ENCODE data around the gene ESR2.

Gene ESR2

DNA sequence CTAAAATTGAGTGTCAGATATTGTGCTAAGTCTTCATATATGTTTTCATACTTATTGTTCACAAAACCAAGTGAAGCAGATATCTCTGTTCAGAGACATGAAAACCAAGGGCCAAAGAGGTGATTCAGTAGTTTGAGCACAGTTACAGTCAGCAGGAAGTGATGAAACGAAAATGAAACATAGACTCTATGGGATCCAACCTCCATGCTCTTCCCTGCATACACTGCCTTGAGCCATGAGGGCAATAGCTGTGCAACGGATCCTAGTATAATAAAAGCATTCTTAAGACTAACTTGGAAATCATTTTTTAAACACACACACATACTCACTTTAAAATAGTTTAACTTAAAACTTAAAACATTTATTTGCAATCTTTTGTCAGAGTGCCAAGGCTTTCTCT is 27.9 kb downstream of the ESR2 start:
- DNase-seq (ENCODE audit: low read depth): no peak

- no peak for DNase-seq (ENCODE audit: low read depth)
Observed at GRCh38 chr14:64265222-64265621, 28.9 kb downstream of the ESR2 start.

DNA sequence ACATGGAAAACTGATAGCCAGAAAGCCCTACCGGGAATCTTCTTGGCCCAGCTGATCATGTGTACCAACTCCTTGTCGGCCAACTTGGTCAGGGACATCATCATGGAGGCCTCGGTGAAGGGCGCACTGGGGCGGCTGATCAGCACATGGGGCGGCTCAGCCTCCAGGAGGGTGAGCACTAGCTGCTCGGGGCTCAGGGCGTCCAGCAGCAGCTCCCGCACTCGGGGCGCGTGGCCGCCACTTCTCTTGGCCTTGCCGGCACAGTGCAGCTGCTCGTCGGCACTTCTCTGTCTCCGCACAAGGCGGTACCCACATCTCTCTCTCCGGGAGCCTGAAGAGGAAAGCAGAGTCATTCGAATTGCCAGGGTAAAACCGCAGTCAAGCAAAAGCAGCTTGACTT is 33.8 kb downstream of the ESR2 start:
- DNase-seq (ENCODE audit: low read depth): no peak

DNA sequence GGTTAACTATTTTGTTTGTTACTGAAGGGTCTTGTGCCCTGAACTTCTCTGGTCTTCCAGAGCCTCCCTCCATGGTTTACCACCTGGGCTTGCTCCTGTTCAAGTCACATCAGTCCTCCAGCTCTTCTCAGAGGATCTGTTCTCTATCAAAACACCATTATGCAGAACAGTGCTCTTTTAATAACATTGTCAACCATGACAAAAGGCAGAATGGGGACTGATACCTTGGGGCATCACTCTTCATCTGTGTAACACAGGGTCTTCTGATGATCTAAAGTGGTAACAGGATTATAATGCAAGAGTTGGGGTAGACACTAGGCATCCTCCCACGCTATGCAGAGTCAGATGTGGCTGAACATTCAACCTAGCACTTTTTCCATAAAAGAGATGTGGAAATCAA is 38.4 kb downstream of the ESR2 start:
- no peak for DNase-seq (ENCODE audit: low read depth)

DNA sequence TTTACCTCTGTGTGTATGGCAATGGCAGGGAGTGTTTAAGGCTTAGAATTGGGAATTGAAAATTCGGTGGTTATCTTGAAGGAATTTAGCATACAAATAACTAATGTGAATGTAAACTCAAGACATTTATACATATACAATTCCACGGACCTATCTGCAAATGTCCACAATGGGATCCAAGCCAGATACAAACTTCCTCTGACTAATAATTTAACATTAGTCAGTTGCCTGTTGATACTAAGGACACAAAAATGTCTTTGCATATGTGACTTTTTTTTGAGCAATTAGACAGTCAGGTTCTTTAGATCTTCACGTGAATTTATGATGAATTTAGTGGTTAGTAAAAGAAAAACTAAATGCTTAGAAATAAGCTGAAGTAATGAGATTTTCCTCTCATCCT is 40.5 kb downstream of the ESR2 start:
- DNase-seq (ENCODE audit: low read depth): no peak

DNA sequence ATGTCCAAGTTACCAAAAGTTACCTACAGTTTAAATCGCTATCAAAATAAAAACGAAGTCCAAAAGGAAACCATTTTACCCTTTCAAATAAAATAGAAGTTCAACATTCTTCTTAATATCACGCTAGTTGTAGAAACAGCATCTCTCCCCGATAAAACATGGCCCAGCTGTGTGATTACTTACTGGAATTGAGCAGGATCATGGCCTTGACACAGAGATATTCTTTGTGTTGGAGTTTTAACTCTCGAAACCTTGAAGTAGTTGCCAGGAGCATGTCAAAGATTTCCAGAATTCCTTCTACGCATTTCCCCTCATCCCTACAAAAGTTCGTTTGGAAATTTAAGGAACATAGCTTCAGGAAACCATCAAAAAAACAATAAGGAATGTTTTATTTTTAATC is 44.8 kb downstream of the ESR2 start:
- DNase-seq (ENCODE audit: low read depth): no peak

GRCh38 chr14:64248689-64249088 is 45.5 kb downstream of the ESR2 start:
- DNase-seq (ENCODE audit: low read depth): no peak

- DNase-seq (ENCODE audit: low read depth): no peak
Observed at GRCh38 chr14:64247195-64247594, 47.0 kb downstream of the ESR2 start.

- no peak for DNase-seq (ENCODE audit: low read depth)
Observed at GRCh38 chr14:64246688-64247087, 47.5 kb downstream of the ESR2 start.

- no peak for DNase-seq (ENCODE audit: low read depth)
Observed at GRCh38 chr14:64245491-64245890, 48.7 kb downstream of the ESR2 start.

- DNase-seq (ENCODE audit: low read depth): no peak
Observed at GRCh38 chr14:64244279-64244678, 49.9 kb downstream of the ESR2 start.

DNA sequence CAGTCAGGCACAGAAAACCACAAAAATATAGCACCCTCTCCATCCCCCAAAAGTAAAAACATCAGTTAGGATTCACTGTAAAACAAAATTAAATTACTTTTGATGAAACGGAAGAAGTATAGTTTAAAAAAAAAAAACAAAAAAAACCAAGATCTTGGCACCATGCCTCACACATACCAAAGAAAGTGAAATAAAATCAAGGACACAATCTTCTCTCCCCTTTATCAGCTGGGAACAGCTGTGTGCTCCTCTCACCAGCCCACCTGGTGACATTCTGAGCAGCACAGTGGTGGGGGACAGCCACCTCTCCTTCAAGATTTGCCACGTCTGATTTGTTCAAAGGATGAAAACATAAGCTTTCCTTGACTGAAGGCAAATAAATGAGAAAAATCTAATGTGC is 55.5 kb downstream of the ESR2 start:
- DNase-seq (ENCODE audit: low read depth): no peak

DNA sequence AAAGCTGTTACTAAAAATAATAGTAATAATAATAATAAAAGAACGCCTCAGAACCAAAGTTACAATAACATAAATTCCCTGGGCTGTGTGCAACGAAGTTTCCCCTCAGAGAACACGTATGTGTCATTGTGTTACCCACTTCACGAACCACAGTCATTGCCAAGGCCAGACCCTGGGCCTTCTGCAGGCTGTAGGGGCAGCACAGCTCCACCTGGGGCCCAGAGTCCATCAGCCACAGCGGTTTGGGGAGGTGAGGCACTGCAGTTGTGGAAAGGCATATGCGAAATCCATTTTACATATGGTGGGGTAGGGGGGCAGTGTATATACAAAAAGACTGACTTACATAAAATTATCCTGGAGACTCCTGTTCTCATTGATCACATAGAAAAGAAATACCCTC is 56.1 kb downstream of the ESR2 start:
- no peak for DNase-seq (ENCODE audit: low read depth)

DNA sequence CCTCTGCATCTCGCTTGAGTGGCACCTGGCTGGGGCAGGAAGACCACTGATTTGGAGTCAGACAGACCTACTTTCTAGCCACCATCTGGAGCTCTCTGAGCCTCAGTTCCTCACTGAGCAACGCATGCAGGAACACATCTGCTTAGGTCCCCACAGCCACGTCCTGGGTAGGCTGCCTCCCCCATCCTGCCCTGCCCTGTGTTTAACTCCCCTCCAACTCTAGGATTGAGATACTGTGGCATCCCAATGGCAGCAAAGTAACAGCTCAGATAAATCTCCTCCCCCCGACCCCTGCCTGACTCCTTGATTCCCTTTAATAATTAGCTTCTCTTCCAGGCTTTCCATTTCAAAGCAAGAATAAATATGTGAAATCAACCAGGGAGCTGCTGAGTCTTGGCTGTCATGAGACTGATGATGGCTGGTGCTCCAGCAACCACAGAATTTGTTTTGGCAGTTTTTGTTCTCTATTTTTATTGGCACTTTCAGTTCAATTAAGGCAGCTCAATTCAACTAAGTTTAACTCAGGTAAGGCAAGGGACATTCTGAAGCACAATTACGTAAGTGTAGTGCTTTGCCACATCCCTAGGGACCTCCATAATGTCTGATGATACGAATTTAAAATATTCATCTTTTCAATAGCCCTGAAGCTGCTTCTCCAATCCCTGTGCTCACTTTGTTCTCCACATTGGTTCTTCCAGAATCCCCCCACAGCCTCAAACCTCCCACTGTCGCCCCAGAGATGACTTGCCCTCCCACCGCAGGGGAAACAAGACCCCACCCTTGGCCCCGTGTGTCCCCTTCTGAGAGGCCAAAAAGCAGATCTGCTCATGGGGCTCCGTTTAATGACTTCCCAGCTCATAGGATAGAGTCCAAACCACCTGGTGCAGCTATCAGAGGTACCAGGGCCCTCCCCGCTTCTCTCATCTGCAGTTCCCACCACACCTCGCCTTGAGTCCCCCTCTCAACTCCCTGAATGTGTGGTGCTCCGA is 58.2 kb downstream of the ESR2 start:
- DNase-seq (ENCODE audit: low read depth): no peak

DNA sequence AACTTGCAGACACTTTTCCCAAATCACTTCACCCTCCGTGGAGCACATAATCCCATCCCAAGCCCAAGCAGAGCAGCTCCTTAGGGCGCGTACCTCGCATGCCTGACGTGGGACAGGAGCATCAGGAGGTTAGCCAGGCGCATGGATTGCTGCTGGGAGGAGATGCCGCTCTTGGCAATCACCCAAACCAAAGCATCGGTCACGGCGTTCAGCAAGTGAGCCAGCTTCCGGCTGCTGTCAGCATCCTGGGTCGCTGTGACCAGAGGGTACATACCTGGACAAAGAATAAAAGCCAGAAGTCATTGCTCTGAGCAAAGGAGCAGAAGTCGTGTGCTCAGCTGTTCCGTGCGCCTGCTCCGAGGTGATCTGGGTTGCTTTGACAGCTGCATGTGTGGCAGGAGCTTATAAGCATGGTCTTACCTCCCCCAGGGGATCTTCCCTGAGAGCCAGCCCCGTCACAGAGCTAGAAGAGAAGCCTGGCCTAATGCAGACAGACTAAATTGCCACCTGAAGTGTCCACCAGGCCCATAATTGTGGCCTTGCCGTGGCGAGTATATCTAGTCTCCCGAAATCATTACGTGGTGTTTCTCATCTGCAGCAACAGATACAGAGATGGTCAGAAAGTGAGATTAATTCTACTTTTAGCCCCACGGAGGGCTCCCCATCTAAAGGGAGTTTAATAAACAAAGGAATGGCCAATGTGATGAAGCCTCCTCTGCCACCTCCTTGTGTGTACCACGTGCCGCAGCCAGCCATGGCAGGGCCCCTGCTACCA is 59.1 kb downstream of the ESR2 start:
- DNase-seq (ENCODE audit: low read depth): no peak

DNA sequence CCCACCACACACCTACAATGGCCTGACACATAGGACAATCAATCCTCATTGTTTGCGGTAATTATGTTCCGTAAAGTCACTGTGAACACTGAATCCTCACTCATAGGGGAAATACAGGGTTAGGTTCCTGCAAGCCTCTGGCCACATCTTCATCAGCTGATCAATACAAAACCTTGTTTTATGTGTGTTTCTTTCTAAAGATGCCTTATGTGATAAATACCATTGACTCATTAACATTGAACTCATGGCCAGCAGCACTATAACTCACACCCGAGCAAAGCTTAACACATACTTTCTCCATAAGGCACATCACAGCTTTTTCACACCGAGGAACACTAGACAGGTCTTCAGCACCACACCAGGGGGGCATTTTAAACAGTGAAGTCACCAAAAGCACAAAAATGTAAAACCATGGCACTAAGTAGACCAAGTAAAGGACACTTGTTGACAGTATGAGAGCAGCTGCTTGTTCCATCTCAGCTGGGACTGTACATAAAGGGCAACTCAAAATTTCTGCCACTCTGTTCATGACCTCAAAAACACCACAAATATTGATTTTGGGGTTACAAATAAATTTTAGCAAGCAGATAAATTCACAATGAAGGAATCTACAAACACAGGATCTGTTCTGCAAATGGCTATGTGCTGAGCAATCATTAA is 60.5 kb downstream of the ESR2 start:
- no peak for DNase-seq (ENCODE audit: low read depth)

DNA sequence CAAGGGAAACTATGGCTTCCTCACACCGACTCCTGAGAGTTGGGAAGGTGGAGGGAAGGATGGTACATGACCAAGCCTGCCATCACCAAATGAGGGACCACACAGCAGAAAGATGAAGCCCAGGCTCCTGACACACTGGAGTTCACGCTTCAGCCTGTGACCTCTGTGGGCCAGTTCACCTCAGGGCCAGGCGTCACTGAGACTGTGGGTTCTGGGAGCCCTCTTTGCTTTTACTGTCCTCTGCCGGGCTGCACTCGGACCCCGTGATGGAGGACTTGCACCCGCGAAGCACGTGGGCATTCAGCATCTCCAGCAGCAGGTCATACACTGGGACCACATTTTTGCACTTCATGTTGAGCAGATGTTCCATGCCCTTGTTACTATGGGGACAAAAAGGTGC is 61.2 kb downstream of the ESR2 start:
- no peak for DNase-seq (ENCODE audit: low read depth)

GRCh38 chr14:64232095-64232838 is 61.9 kb downstream of the ESR2 start:
- no peak for DNase-seq (ENCODE audit: low read depth)

- DNase-seq (ENCODE audit: low read depth): no peak
Observed at GRCh38 chr14:64229489-64229888, 64.7 kb downstream of the ESR2 start.

- no peak for DNase-seq (ENCODE audit: low read depth)
Observed at GRCh38 chr14:64227856-64228255, 66.3 kb downstream of the ESR2 start.

GRCh38 chr14:64225151-64225757 is 68.9 kb downstream of the ESR2 start:
- no peak for DNase-seq (ENCODE audit: low read depth)

Data from T follicular helper cell (primary cell).